Amygdala (tissue), 56 donors: ENCODE data around the gene TBC1D1.
"Not testable (repeated sequence)": the region's sequence is repeated elsewhere in the genome, so short reads cannot be mapped to it uniquely, and the experiment has no call there.

ENCODE experiments used
- DNase-seq, 56 donors: peaks; one replicate each; lab custom pipeline; 2025; lab: John Stamatoyannopoulos, UW

The TBC1D1 gene

GRCh38 chr4:37922328-37922727 lies 31.4 kb downstream of the TBC1D1 start:
- DNase-seq, result no peak

- DNase-seq, result not testable (repeated sequence)
These were observed 32.2 kb downstream of the TBC1D1 start for GRCh38 chr4:37923089-37923488.

- DNase-seq, result no peak
These were observed 34.1 kb downstream of the TBC1D1 start for GRCh38 chr4:37924946-37925345.

GRCh38 chr4:37927434-37927833 lies 36.5 kb downstream of the TBC1D1 start:
- DNase-seq, result no peak

GRCh38 chr4:37928426-37929416 lies 37.8 kb downstream of the TBC1D1 start:
- DNase-seq, result peak in 4 of 56 donors; percentile 12 to 21 (median 14)

- DNase-seq, result no peak
These were observed 43.2 kb downstream of the TBC1D1 start for GRCh38 chr4:37934096-37934495.

GRCh38 chr4:37934609-37935008 lies 43.7 kb downstream of the TBC1D1 start:
- DNase-seq, result no peak

GRCh38 chr4:37935026-37935425 lies 44.1 kb downstream of the TBC1D1 start:
- DNase-seq, result no peak

GRCh38 chr4:37936889-37937498 lies 46.1 kb downstream of the TBC1D1 start:
- DNase-seq, result peak in 1 of 56 donors; percentile 3

GRCh38 chr4:37938208-37938607 lies 47.3 kb downstream of the TBC1D1 start:
- DNase-seq, result no peak

- DNase-seq, result peak in 19 of 56 donors; percentile 1 to 42 (median 12)
These were observed 55.8 kb downstream of the TBC1D1 start for GRCh38 chr4:37946503-37947179.

- DNase-seq, result no peak
These were observed 57.7 kb downstream of the TBC1D1 start for GRCh38 chr4:37948542-37948941.

GRCh38 chr4:37949636-37950426 lies 58.9 kb downstream of the TBC1D1 start:
- no peak for DNase-seq

- peak in 2 of 56 donors; percentile 1 to 5 for DNase-seq
These were observed 60.8 kb downstream of the TBC1D1 start for GRCh38 chr4:37951461-37952352.

GRCh38 chr4:37953156-37953555 lies 62.3 kb downstream of the TBC1D1 start:
- no peak for DNase-seq

GRCh38 chr4:37953620-37954293 lies 62.9 kb downstream of the TBC1D1 start:
- DNase-seq, result no peak

GRCh38 chr4:37956941-37957340 lies 66.1 kb downstream of the TBC1D1 start:
- no peak for DNase-seq

- no peak for DNase-seq
These were observed 68.0 kb downstream of the TBC1D1 start for GRCh38 chr4:37958932-37959331.

- DNase-seq, result no peak
These were observed 69.2 kb downstream of the TBC1D1 start, which contains the start of gene PTTG2 for GRCh38 chr4:37960098-37960497. Gene PTTG2 (plus strand): TSS chr4:37960398. CDS start chr4:37960435, 37 bp downstream.
